HAP-1 (cell line): ENCODE results near the gene TIMP1.
"Not testable (repeated sequence)": the region's sequence is repeated elsewhere in the genome, so short reads cannot be mapped to it uniquely, and the experiment has no call there.

Experiments
- DNase-seq, 2 experiments: peaks; one replicate each; pipeline ENCODE4 v3.0.0-alpha.2; 2016 to 2020; ENCODE audit warnings: low spot score in 2 of 2
- H3K27me3 ChIP-seq: fragments of 250-450 bp; sonication (Bioruptor Pico); 2 replicates; pipeline ENCODE4 v1.5.1; 2020; ENCODE audit warnings: low read depth, mild to moderate bottlenecking, moderate library complexity
- H3K36me3 ChIP-seq: fragments of 250-450 bp; sonication (Bioruptor Pico); replicated peaks from 2 replicates; pipeline ENCODE4 v1.5.1; 2020; ENCODE audit warnings: mild to moderate bottlenecking
- H3K4me1 ChIP-seq: fragments of 250-450 bp; sonication (Bioruptor Pico); 2 replicates; pipeline ENCODE4 v1.5.1; 2020; ENCODE audit warnings: mild to moderate bottlenecking
- H3K4me3 ChIP-seq: fragments of 250-450 bp; sonication (Bioruptor Pico); 2 replicates; pipeline ENCODE4 v1.5.1; 2020; ENCODE audit warnings: mild to moderate bottlenecking, moderate library complexity
- H3K9me3 ChIP-seq: fragments of 250-450 bp; sonication (Bioruptor Pico); 2 replicates; pipeline ENCODE4 v1.5.1; 2020; ENCODE audit warnings: mild to moderate bottlenecking, moderate library complexity
- in situ Hi-C: fragments of 300-500 bp; cut with MboI; formaldehyde crosslinking; loops from 3 replicates; pipeline ENCODE4 v1.14.3; 2020; ENCODE audit warnings: low sequenced_read_pairs, inconsistent platforms, mixed read lengths

Gene TIMP1

DNA sequence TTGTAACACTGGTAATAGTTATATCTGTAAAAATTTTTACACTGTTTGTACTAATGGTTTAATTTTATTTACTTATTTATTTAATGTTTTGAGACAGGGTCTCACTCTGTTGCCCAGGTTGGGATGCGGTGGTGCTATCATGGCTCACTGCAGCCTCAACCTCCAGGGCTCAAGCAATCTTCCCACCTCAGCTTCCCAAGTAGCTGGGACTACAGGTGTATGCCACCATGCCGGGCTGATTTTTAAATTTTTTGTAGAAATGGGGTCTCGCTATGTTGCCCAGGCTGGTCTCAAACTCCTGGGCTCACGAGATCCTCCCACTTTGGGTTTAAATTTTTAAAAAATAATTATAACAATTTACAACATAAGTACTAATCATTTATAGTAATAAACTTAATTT, 20.9 kb downstream of the TIMP1 start:
- H3K4me3 ChIP-seq, H3K9me3 ChIP-seq, DNase-seq, in situ Hi-C loops, H3K27me3 ChIP-seq, H3K4me1 ChIP-seq, H3K36me3 ChIP-seq: not testable (repeated sequence)

DNA sequence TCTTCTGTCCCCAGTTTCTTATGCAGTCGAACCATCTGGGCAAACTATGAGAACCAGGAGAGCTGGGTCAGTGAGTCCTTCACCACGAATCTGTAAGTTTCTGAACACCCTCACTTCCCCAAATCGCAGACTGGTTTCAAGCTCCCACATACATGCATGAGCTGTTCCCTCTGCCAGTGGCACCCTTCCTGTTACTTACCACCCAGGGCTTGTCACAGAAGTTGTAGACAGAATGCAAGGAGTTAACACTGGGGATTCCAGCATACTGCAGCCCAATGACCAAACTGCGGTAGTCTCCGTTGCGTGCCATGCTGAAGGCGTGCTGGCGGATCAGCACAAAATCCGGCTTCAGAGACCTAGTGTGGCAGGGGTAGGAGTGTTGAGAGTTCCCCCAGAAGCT, 22.8 kb downstream of the TIMP1 start:
- H3K4me3 ChIP-seq = no peak overlapping the region
- DNase-seq = no peak

DNA sequence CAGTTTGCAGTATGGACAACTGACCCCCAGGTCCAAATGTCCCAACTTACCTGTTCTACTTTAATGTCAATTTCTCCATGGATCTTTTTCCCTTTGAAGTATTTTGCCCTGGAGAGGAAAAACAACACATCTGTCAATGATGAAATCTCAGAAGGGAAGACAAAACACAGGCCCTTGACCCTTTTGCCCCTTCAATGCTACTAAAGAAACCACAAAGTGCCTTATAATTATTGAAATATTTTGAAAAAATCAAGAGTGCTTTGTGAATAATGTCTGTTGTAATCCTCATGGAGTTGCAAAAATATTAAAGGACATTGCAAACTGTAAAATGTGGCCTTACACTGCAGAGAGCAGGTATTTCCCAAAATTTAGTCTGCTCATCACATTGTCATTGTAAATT, 24.9 kb downstream of the TIMP1 start:
- H3K27me3 ChIP-seq = no peaks in the 10 kb centered on the region
- no peaks in the 10 kb centered on the region for H3K9me3 ChIP-seq
- H3K36me3 ChIP-seq = no peaks in the 10 kb centered on the region
- in situ Hi-C loops = no loop called here
- H3K4me3 ChIP-seq = no peak overlapping the region
- no peaks in the 10 kb centered on the region for H3K4me1 ChIP-seq
- DNase-seq = no peak

More for the DNA sequence above, 22.8 kb downstream of the TIMP1 start:
- in situ Hi-C loops = no loop called here
- Histone ChIP-seq H3K9me3 (no peaks in the 10 kb centered on the region), H3K27me3 (no peaks in the 10 kb centered on the region), H3K36me3 (no peaks in the 10 kb centered on the region), H3K4me1 (no peaks in the 10 kb centered on the region)

DNA sequence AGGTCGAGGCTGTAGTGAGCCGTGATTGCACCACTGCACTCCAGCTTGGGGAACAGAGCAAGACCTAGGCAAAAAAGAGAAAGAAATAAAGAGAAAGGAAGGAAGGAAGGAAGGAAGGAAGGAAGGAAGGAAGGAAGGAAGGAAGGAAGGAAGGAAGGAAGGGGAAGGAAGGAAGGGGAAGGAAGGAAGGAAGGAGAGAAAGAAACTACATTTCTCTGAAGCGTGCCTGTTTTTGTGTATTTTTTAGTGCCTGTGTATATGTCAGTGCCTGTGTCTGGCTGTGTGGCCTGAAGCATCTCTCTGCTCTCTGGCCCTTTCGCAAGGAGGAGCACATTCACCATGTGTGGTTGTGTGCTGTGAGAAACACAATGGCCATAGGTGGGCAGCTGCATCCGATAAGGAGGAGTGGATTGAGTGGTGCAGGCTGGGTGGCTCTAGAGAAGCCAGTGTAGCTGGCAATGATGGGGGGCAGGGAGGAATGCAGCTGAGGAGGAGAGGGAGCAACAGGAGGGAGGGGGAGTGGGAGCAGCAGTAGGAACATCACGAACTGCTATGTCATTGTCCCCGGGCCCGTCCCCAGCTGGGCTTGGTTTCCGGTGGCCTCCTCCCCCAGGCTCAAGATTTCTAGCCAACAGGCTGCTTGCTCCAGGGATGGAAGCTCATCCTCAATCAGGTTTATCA, 26.0 kb downstream of the TIMP1 start:
- in situ Hi-C loops = no loop called here
- no peaks in the 10 kb centered on the region for H3K4me1 ChIP-seq

DNA sequence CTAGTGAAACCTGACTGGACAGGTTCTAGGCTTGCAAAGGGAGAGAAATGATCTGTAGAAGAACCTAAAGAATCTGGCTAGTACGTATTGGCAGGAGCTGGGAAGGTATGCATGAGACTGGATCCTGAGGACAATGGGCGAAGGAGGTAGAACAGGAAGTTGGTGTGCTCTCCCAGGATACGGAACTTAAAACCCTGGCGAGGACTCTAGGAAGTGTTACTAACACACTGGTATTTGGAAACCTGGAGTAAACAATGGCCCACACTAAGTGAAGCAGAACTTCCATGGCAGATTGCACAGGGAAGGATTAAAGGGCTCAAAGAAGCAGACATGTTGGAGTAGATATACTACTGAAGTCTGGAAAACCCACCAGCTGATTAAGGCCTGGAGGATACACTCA, 28.3 kb downstream of the TIMP1 start:
- H3K4me1 ChIP-seq = no peaks in the 10 kb centered on the region
- in situ Hi-C loops = no loop called here
- no peak for DNase-seq

More for the DNA sequence above, 26.0 kb downstream of the TIMP1 start:
- Histone ChIP-seq H3K27me3 (no peaks in the 10 kb centered on the region), H3K4me3 (no peak overlapping the region), H3K9me3 (no peaks in the 10 kb centered on the region), H3K36me3 (no peaks in the 10 kb centered on the region)
- DNase-seq = no peak

DNA sequence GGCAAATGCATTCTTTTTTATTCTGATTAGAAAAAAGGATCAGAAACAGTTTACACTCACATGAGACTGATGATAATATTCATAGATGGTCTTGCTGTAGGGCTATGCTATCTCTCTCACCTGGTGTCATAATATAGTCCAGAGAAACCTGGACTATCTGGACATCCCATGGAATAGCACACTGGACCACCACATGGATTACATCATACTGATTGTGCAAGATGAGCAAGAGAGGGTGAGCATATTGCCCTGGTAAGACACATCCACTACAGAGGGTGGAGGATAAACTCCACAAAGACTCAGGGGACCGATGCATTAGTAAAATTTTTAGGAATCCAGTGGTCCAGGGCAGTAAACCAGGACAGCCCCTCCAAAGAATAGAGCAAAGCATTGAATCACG, 29.3 kb downstream of the TIMP1 start:
- Histone ChIP-seq H3K36me3 (no peaks in the 10 kb centered on the region), H3K27me3 (no peaks in the 10 kb centered on the region), H3K4me3 (no peak overlapping the region), H3K9me3 (no peaks in the 10 kb centered on the region), H3K4me1 (no peaks in the 10 kb centered on the region)
- in situ Hi-C loops = no loop called here
- DNase-seq = no peak

More for the DNA sequence above, 28.3 kb downstream of the TIMP1 start:
- H3K36me3 ChIP-seq = no peaks in the 10 kb centered on the region
- H3K4me3 ChIP-seq = no peak overlapping the region
- H3K9me3 ChIP-seq = no peaks in the 10 kb centered on the region
- H3K27me3 ChIP-seq = no peaks in the 10 kb centered on the region

DNA sequence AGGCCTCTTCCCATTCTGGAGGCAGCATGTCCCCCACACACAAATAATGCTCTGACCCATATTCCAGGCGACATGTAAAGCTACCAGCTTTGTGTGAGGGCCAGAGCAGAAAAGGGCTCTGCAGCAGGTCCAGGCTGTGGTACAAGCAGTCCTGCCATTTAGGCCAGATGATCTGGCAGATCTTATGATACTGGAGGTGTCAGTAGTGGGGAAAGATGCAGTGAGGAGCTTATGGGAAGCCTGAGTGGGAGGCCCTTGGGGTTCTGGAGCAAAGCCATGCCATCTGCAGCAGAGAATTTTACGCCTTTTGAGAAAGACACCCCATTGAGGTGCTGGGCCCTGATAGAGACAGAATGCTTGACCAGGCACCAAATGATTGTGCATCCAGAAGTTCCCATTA, 29.7 kb downstream of the TIMP1 start:
- Histone ChIP-seq H3K36me3 (no peaks in the 10 kb centered on the region), H3K9me3 (no peaks in the 10 kb centered on the region), H3K4me3 (no peak overlapping the region), H3K4me1 (no peaks in the 10 kb centered on the region), H3K27me3 (no peaks in the 10 kb centered on the region)
- in situ Hi-C loops = no loop called here
- DNase-seq = no peak

DNA sequence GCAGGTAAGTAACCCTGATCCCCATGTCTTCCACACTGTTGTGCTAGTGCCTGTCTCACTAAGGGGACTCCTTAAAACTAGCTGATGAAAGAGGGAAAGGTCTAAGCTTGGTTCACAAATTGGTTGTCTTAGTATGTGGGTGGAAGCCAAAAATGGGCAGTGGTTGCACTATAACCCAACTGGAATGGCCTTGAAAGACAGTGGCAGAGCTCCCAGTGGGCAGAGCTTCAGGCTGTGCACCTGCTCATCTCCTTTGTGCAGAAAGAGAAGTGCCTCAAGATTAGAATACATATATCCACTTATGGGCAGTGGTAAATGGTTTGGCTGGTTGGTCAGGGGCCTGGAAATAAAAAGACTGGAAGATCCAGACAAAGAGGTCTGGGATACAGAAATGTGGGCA, 30.2 kb downstream of the TIMP1 start:
- Histone ChIP-seq H3K4me1 (no peaks in the 10 kb centered on the region), H3K36me3 (no peaks in the 10 kb centered on the region), H3K27me3 (peaks cover under 1% of the 10 kb centered on the region; the same call in 1 of the 2 replicates), H3K9me3 (no peaks in the 10 kb centered on the region), H3K4me3 (no peak overlapping the region)
- in situ Hi-C loops = no loop called here
- DNase-seq = no peak

DNA sequence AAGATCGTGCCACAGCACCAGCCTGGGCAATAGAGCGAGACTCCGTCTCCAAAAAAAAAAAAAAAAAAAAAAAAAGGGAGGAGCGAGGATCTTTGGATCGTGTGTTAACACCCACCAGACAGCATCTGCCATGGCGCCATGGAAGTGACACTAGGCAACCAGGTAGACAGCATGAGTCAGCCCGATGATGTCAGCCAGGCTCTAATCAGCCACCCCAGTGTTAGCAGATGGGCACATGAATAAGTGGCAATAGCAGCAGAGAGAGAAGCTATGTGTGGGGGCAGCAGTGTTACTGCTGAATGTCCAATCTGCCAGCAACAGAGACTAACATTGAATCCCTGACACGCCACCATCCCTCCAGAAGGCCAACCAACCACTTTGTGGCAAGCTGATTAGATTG, 30.8 kb downstream of the TIMP1 start:
- DNase-seq = no peak
- no peaks in the 10 kb centered on the region for H3K4me1 ChIP-seq
- H3K4me3 ChIP-seq = no peak overlapping the region
- no peaks in the 10 kb centered on the region for H3K36me3 ChIP-seq
- H3K9me3 ChIP-seq = no peaks in the 10 kb centered on the region
- peaks cover 7% of the 10 kb centered on the region; the same call in 1 of the 2 replicates for H3K27me3 ChIP-seq
- in situ Hi-C loops = no loop called here

DNA sequence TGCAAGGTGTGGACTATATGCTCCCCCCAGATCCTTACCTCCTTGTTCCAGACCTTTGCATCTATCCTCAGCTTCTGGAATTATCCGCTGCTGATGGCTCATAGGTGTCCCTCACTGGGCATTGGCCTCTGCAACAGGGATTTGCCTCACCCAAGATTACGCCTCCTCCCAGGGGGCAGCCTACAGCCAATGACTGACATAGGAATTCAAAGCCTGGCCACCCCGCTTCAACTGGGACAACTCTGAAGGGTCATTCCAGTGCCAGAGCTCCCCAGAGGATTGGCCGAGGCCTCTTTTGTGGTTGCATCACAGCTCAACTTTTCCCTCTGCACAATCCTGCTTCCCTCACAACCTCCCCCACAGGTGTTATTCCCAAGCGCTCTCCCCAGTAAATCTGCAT, 32.4 kb downstream of the TIMP1 start:
- H3K9me3 ChIP-seq = no peaks in the 10 kb centered on the region
- H3K36me3 ChIP-seq = no peaks in the 10 kb centered on the region
- no peak overlapping the region for H3K4me3 ChIP-seq
- H3K4me1 ChIP-seq = no peaks in the 10 kb centered on the region
- no peak for DNase-seq
- H3K27me3 ChIP-seq = peaks cover 7% of the 10 kb centered on the region; the same call in 1 of the 2 replicates
- in situ Hi-C loops = no loop called here

DNA sequence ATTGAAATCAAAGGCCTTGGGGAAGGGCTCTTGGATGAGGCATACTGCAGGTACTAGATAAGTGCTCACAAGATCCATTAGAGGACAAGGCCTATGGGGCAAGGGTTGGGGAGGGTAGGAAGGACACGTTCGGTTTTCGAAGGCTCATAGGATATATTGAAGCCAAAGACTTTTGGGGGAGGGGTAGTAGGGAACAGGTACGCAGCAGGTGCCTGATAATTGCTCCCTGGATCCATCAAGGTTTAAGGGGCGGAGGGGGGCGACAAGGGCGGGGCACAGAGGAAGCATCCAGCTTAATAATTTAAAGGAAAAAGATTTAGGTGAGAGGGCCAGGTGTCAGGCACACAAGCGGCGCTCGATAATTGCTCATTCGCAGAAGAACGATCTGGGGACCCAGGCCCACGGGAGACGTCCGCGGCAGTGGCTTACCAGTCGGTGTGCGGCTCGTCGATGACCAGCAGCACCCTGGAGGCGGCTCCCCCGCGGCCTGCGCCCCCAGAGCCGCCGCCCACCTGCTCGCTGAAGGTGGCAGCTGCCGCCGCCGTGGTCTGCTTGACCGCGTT, 36.8 kb downstream of the TIMP1 start:
- Histone ChIP-seq H3K4me3 (no peak overlapping the region; the same call in 1 of the 2 replicates), H3K27me3 (peaks cover 7% of the 10 kb centered on the region; the same call in 1 of the 2 replicates), H3K36me3 (no peaks in the 10 kb centered on the region), H3K9me3 (no peaks in the 10 kb centered on the region), H3K4me1 (no peaks in the 10 kb centered on the region)
- in situ Hi-C loops = no loop called here
- no peak for DNase-seq

DNA sequence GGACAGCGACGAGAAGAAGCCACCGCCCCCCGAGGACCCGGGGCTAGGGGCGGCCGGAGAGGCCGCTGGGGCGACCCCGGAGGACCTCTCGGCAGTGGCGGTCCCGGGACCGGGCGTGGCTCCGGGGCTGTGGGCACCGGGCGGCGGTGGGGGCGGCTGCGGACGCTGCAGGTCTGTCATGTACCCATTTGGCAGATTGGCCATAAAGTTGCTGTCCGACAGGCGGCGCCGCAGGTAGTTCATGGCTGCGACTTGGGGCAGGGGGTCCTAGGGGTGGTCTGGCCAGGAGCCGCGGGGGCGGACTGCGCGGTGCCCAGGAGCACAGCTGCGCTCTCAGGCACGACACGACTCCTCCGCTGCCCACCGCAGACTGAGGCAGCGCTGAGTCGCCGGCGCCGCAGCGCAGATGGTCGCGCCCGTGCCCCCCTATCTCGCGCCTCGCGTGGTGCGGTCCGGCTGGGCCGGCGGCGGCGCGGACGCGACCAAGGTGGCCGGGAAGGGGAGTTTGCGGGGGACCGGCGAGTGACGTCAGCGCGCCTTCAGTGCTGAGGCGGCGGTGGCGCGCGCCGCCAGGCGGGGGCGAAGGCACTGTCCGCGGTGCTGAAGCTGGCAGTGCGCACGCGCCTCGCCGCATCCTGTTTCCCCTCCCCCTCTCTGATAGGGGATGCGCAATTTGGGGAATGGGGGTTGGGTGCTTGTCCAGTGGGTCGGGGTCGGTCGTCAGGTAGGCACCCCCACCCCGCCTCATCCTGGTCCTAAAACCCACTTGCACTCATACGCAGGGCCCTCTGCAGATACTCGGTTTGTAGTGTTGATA, 37.5 kb downstream of the TIMP1 start, which contains the start of gene SYN1:
SYN1 (minus strand) TSS at position 372 of the 817 bp plus-strand sequence; CDS start at position 243, 129 bp downstream.
- Histone ChIP-seq H3K36me3 (no peaks in the 10 kb centered on the region), H3K4me1 (no peaks in the 10 kb centered on the region), H3K27me3 (peaks cover 7% of the 10 kb centered on the region; the same call in 1 of the 2 replicates), H3K4me3 (peak within 1 kb of the TSS; percentile 28), H3K9me3 (no peaks in the 10 kb centered on the region)
- in situ Hi-C loops = no loop called here
- DNase-seq = peak; percentile 71 to 91

DNA sequence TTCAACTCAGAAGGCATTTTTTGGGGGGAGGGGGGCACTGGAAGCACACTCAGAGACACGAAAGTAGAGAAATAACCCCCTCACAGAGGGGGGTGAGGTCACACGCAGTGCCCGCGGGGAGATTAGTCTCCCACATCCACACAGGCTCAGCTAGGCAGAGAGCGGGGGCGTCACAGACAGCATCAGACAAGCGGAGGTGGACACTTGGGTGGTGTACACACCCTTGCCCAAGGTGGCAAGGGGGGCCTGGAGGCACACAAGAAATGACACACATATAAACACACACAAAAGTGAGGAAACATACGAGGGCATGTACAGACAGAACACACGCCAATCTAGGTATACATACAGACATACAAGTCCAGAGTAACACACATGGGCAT, 38.1 kb downstream of the TIMP1 start:
- Histone ChIP-seq H3K9me3 (no peaks in the 10 kb centered on the region), H3K4me1 (no peaks in the 10 kb centered on the region), H3K36me3 (no peaks in the 10 kb centered on the region), H3K4me3 (no peak overlapping the region), H3K27me3 (peaks cover 7% of the 10 kb centered on the region; the same call in 1 of the 2 replicates)
- in situ Hi-C loops = no loop called here
- DNase-seq = no peak

DNA sequence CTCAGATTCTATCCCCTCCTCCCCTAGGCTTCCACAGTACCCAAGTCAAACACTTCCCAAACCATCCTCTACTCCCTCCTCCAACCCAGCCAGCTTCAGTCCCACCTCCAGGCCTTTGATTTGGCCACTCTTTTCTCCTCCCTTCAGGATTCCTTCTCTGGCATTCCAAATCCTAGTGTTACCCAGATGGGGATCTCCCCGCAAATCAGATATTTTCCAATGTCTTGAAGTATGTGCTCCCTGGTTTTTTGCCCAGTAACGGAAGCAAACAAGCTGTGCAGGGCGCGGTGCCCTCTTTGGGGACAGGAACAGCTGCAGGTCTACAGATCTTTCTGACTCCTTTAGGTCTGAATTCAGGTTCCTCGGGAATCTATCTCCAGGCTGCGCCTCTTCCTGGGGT, 39.6 kb downstream of the TIMP1 start:
- no peak overlapping the region for H3K4me3 ChIP-seq
- no peaks in the 10 kb centered on the region for H3K36me3 ChIP-seq
- DNase-seq = no peak
- no peaks in the 10 kb centered on the region for H3K9me3 ChIP-seq
- in situ Hi-C loops = no loop called here
- H3K27me3 ChIP-seq = peaks cover 7% of the 10 kb centered on the region; the same call in 1 of the 2 replicates
- no peaks in the 10 kb centered on the region for H3K4me1 ChIP-seq
